Common myeloid progenitor, CD34-positive (primary cell): ENCODE results near the gene CBX1.

Experiments
- CTCF ChIA-PET: fragments of 350-600 bp; sonication (Branson Sonifier 250); formaldehyde crosslinking; loops from one replicate; lab custom pipeline; 2021; ENCODE audit warnings: antibody characterized with exemption; lab: Charles Lee
- POLR2A ChIA-PET: fragments of 350-600 bp; sonication (Branson Sonifier 250); formaldehyde crosslinking; loops from one replicate; lab custom pipeline; 2021; ENCODE audit warnings: antibody characterized with exemption; lab: Charles Lee
- DNase-seq, 3 donors: peaks; one replicate each; pipeline versions ENCODE4 v3.0.0 to v3.0.0-alpha.2; 2013
- H3K27ac ChIP-seq, 2 experiments: 1 replicate in 1 of 2; 2 replicates in 1 of 2; pipeline ENCODE4 v1.7.0; 2013; ENCODE audit warnings: inconsistent platforms in 2 of 2, low read length in 2 of 2, mild to moderate bottlenecking in 2 of 2, low read depth in 1 of 2, moderate library complexity in 1 of 2; ENCODE audit not compliant: severe bottlenecking in 2 of 2, insufficient read depth in 1 of 2, poor library complexity in 1 of 2
- H3K27me3 ChIP-seq, 5 experiments: replicated peaks in 2 of 5; 1 replicate in 3 of 5; 2 replicates in 2 of 5; pipeline versions ENCODE4 v1.6.1 to v1.7.0; 2013; ENCODE audit warnings: low read length in 4 of 5, mild to moderate bottlenecking in 2 of 5, moderate library complexity in 2 of 5, inconsistent platforms in 1 of 5; ENCODE audit not compliant: insufficient read depth in 5 of 5, control insufficient read depth in 4 of 5
- H3K36me3 ChIP-seq, 4 experiments: 1 replicate in 2 of 4; 2 replicates in 2 of 4; pipeline versions ENCODE4 v1.6.1 to v1.7.0; 2013; ENCODE audit warnings: low read length in 3 of 4, control low read depth in 1 of 4, mild to moderate bottlenecking in 1 of 4; ENCODE audit not compliant: control insufficient read depth in 4 of 4, insufficient read depth in 4 of 4
- H3K4me1 ChIP-seq, 4 experiments: 1 replicate in 3 of 4; 2 replicates in 1 of 4; pipeline versions ENCODE4 v1.6.1 to v1.7.1; 2013; ENCODE audit warnings: low read length in 3 of 4, mild to moderate bottlenecking in 3 of 4, control low read depth in 1 of 4, inconsistent platforms in 1 of 4, moderate library complexity in 1 of 4; ENCODE audit not compliant: control insufficient read depth in 4 of 4, insufficient read depth in 4 of 4; ENCODE audit errors: control extremely low read depth in 1 of 4
- H3K4me3 ChIP-seq, 7 experiments: 1 replicate in 4 of 7; 2 replicates in 3 of 7; pipeline versions ENCODE4 v1.5.1 to v1.7.0; 2013; ENCODE audit warnings: mild to moderate bottlenecking in 7 of 7, low read length in 6 of 7, moderate library complexity in 6 of 7, inconsistent platforms in 2 of 7, low read depth in 2 of 7, control low read depth in 1 of 7; ENCODE audit not compliant: insufficient read depth in 4 of 7, control insufficient read depth in 1 of 7; ENCODE audit errors: extremely low read depth in 1 of 7
- H3K9me3 ChIP-seq, 5 experiments: 1 replicate in 4 of 5; 2 replicates in 1 of 5; pipeline versions ENCODE4 v1.6.1 to v1.7.1; 2013; ENCODE audit warnings: low read length in 4 of 5, mild to moderate bottlenecking in 2 of 5, inconsistent platforms in 1 of 5, low read depth in 1 of 5, moderate library complexity in 1 of 5; ENCODE audit not compliant: control insufficient read depth in 4 of 5, insufficient read depth in 2 of 5; ENCODE audit errors: control extremely low read depth in 1 of 5
- WGBS: methylation state at CpG from one replicate; pipeline ENCODE4 v1.1.5; 2013; ENCODE audit not compliant: insufficient coverage; 5-methylcytosine and 5-hydroxymethylcytosine counted together

Gene CBX1

DNA sequence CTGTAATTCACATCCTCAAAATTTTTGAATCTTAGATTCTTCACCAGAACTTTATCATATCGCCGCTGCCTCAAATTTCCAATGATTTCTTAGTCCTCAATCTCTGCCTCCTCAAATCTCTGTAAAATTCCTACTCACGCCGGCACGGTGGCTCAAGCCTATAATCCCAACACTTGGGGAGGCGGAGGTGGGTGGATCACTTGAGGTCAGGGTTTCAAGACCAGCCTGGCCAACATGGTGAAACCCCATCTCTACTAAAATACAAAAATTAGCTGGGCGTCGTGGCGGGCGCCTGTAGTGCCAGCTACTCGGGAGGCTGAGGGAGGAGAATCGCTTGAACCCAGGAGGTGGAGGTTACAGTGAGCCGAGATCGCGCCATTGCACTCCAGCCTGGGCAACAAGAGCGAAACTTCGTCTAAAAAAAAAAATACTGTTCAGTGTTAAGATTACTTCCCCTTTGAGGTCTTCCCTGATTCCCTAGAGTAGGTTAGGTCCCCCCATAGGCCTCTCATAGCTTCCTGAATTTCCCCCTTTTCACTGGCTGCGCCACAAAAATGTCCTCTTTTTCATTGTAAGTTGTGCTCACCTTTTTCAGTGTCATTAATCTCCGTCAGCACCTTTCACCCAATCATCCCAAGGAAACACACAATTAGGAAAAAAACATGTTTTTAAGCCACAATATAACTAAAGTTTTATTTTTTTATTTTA, 919 bp upstream of the CBX1 start:
- Histone ChIP-seq H3K27me3 (no peaks in the 10 kb centered on the region), H3K4me3 (peak overlapping the region in 2 of 7 experiments; percentile 45 to 86), H3K9me3 (no peaks in the 10 kb centered on the region), H3K36me3 (no peaks in the 10 kb centered on the region), H3K27ac (no peak overlapping the region), H3K4me1 (peaks cover 13 to 39% (median 31%) of the 10 kb centered on the region in 4 experiments)
- CTCF ChIA-PET = interaction anchor here (1.0 kb wide), 1 partner anchor 14 kb away, joined by 3 read pairs; no protein-coding TSS in a partner anchor
- WGBS = 44% methylated on average over 12 of the region's 19 CpGs
- POLR2A ChIA-PET = interaction anchor here (0.6 kb wide), 1 partner anchor 26 kb away, joined by 3 read pairs; no protein-coding TSS in a partner anchor
- peak in 1 of 3 donors; percentile 22 for DNase-seq

DNA sequence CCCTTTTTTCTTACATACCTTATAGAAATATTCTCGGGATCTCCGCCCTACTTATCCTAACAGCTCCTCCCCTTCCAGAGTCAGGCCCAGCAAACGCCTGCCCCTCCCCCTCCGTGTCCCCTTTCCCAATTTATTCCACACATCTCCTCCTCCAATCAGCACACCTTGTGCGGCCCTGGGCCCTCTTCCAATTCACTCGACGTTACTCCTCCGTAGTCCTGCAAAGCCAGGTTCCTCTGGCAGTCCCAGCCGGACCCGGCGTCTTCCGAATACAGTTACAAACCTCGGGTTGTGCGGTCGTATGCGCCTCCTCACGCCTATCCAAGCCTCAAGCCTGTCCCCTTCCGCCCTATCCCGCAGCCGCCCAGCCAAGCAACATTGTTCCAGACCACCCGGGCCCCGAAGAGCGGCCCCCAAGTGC, 677 bp downstream of the CBX1 start:
- 2% methylated on average over 16 of the region's 23 CpGs for WGBS
- Histone ChIP-seq H3K27ac (peak overlapping the region in 1 of 2 experiments; percentile 43), H3K9me3 (no peaks in the 10 kb centered on the region), H3K4me1 (peaks cover 9 to 27% (median 23%) of the 10 kb centered on the region in 4 experiments), H3K36me3 (peaks cover 0 to 2% (median 0%) of the 10 kb centered on the region in 4 experiments), H3K4me3 (peak overlapping the region; percentile 46 to 86 (median 78)), H3K27me3 (no peaks in the 10 kb centered on the region)
- DNase-seq = no peak
- CTCF ChIA-PET = interaction anchor here (1.0 to 1.1 kb wide), 2 partner anchors 19 to 20 kb away, joined by 3 to 4 read pairs; no protein-coding TSS in a partner anchor
- POLR2A ChIA-PET = no interaction called here

- Histone ChIP-seq H3K9me3 (no peaks in the 10 kb centered on the region), H3K27ac (peak overlapping the region in 1 of 2 experiments; percentile 43), H3K27me3 (no peaks in the 10 kb centered on the region), H3K4me3 (peak overlapping the region in 6 of 7 experiments; percentile 67 to 86 (median 78)), H3K36me3 (peaks cover 0 to 2% (median 0%) of the 10 kb centered on the region in 4 experiments), H3K4me1 (peaks cover 9 to 27% (median 23%) of the 10 kb centered on the region in 4 experiments)
- DNase-seq = no peak
- CTCF ChIA-PET = interaction anchor here (1.1 to 7.7 kb wide), 3 partner anchors 17 to 75 kb away, joined by 3 to 87 read pairs (median 4); no protein-coding TSS in a partner anchor
- POLR2A ChIA-PET = no interaction called here
- 91% methylated on average over 10 of the region's 10 CpGs for WGBS
Observed at GRCh38 chr17:48100160-48100559, 1.1 kb downstream of the CBX1 start.

DNA sequence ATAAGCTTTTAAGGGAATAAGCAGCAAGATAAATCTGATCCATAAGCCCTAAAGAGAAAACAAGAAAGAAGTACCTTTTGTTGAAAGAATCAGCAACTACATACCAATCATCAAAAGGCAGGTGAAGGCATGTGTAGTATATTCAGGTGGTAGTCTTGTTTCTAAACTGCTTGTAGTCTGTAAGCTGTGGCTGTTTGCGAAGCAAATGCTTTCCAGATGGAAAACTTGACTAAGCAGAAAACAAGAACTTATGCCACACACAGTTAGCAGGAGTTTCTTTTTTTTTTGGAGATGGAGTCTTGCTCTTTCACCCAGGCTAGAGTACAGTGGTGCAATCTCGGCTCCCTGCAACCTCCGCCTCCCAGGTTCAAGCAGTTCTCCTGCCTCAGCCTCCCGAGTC, 5.7 kb downstream of the CBX1 start:
- Histone ChIP-seq H3K4me3 (no peak overlapping the region), H3K4me1 (peaks cover 4 to 7% (median 5%) of the 10 kb centered on the region in 4 experiments), H3K9me3 (no peaks in the 10 kb centered on the region), H3K27ac (no peak overlapping the region), H3K27me3 (no peaks in the 10 kb centered on the region), H3K36me3 (peaks cover 0 to 2% (median 0%) of the 10 kb centered on the region in 4 experiments)
- ChIA-PET CTCF (interaction anchor here (0.6 to 7.7 kb wide), 7 partner anchors 12 to 223 kb away, joined by 3 to 87 read pairs (median 4); partner anchors contain the start of gene SNX11), POLR2A (no interaction called here)
- no peak for DNase-seq
- 100% methylated on average over 4 of the region's 4 CpGs for WGBS

- POLR2A ChIA-PET = no interaction called here
- CTCF ChIA-PET = interaction anchor here (1.0 to 7.7 kb wide), 3 partner anchors 10 to 174 kb away, joined by 4 to 87 read pairs (median 5); no protein-coding TSS in a partner anchor
- Histone ChIP-seq H3K9me3 (no peaks in the 10 kb centered on the region), H3K27me3 (no peaks in the 10 kb centered on the region), H3K36me3 (peaks cover 0 to 2% (median 0%) of the 10 kb centered on the region in 4 experiments), H3K4me3 (no peak overlapping the region), H3K4me1 (no peaks in the 10 kb centered on the region), H3K27ac (no peak overlapping the region)
- no peak for DNase-seq
- WGBS = 100% methylated on average over 5 of the region's 11 CpGs
Observed at GRCh38 chr17:48093341-48094045, 7.8 kb downstream of the CBX1 start.

- Histone ChIP-seq H3K36me3 (no peaks in the 10 kb centered on the region), H3K4me3 (no peak overlapping the region), H3K27ac (no peak overlapping the region), H3K9me3 (no peaks in the 10 kb centered on the region), H3K27me3 (no peaks in the 10 kb centered on the region), H3K4me1 (no peaks in the 10 kb centered on the region)
- no peak for DNase-seq
- POLR2A ChIA-PET = no interaction called here
- CTCF ChIA-PET = interaction anchor here (1.1 to 13.8 kb wide), 4 partner anchors 11 to 58 kb away, joined by 4 to 169 read pairs (median 46); partner anchors contain the start of gene NFE2L1
- 100% methylated on average over 1 of the region's 2 CpGs for WGBS
Observed at GRCh38 chr17:48084932-48085331, 16.3 kb downstream of the CBX1 start.
